B cell (primary cell): ENCODE data around the gene C20orf173. TPM values are rescaled to one million over a fixed set of nuclear protein-coding genes. Genes with fewer than 3 reads are reported as not detected.

Source experiments
- ATAC-seq: fragments of 200-7000 bp; cut with Tn5 transposase; one replicate; pipeline ENCODE4 v1.10.0; 2021; ENCODE audit warnings: low read depth, mild to moderate bottlenecking, moderate number of reproducible peaks, moderate library complexity
- CTCF ChIA-PET: fragments of 350-600 bp; sonication (Branson Sonifier 250); formaldehyde crosslinking; loops from one replicate; lab custom pipeline; 2021; ENCODE audit warnings: antibody characterized with exemption, inconsistent platforms; lab: Charles Lee
- POLR2A ChIA-PET: fragments of 350-600 bp; sonication (Branson Sonifier 250); formaldehyde crosslinking; loops from one replicate; lab custom pipeline; 2021; ENCODE audit warnings: antibody characterized with exemption; lab: Charles Lee
- DNase-seq: peaks from one replicate; pipeline ENCODE4 v3.0.0; 2013
- H2AFZ ChIP-seq: 2 replicates; pipeline ENCODE4 v1.6.1; 2012; ENCODE audit warnings: mild to moderate bottlenecking, low read depth, low read length; ENCODE audit not compliant: insufficient read depth, poor library complexity, severe bottlenecking
- H3K27ac ChIP-seq, 2 donors: 1 replicate in 1 of 2; 2 replicates in 1 of 2; pipeline ENCODE4 v1.5.1; 2012 to 2013; ENCODE audit warnings: low read length in 2 of 2, mild to moderate bottlenecking in 2 of 2, moderate library complexity in 1 of 2
- H3K27me3 ChIP-seq, 4 experiments: fragments of 200-600 bp in 1 of 4; sonication (generic) in 1 of 4; replicated peaks in 1 of 4; 1 replicate in 2 of 4; 2 replicates in 2 of 4; pipeline versions ENCODE4 v1.6.1 to v1.7.0; 2013 to 2016; ENCODE audit warnings: low read length in 3 of 4, mild to moderate bottlenecking in 2 of 4, mixed read lengths in 1 of 4, moderate library complexity in 1 of 4; ENCODE audit not compliant: insufficient read depth in 4 of 4, control insufficient read depth in 3 of 4; ENCODE audit errors: control extremely low read depth in 1 of 4
- H3K36me3 ChIP-seq, 2 experiments: replicated peaks in 1 of 2; 1 replicate in 1 of 2; 2 replicates in 1 of 2; pipeline versions ENCODE4 v1.6.1 to v1.7.1; 2013; ENCODE audit warnings: low read length in 1 of 2; ENCODE audit not compliant: insufficient read depth in 2 of 2, control insufficient read depth in 1 of 2; ENCODE audit errors: control extremely low read depth in 1 of 2, extremely low read depth in 1 of 2
- H3K4me1 ChIP-seq, 2 donors: fragments of 200-600 bp in 1 of 2; sonication (generic) in 1 of 2; 1 replicate in 1 of 2; 2 replicates in 1 of 2; pipeline versions ENCODE4 v1.5.1 to v1.6.1; 2013 to 2017; ENCODE audit warnings: low read length in 2 of 2; ENCODE audit not compliant: control insufficient read depth in 2 of 2, insufficient read depth in 2 of 2
- H3K4me2 ChIP-seq: replicated peaks from 2 replicates; pipeline ENCODE3; 2012; ENCODE audit warnings: mild to moderate bottlenecking, low read depth, low read length; ENCODE audit not compliant: poor library complexity, severe bottlenecking
- H3K4me3 ChIP-seq, 5 experiments: fragments of 200-600 bp in 1 of 5; sonication (generic) in 1 of 5; 1 replicate in 3 of 5; 2 replicates in 2 of 5; pipeline versions ENCODE4 v1.5.1 to v1.7.0; 2011 to 2016; ENCODE audit warnings: low read length in 4 of 5, mild to moderate bottlenecking in 4 of 5, low read depth in 2 of 5, control low read depth in 1 of 5, moderate library complexity in 1 of 5; ENCODE audit not compliant: insufficient read depth in 1 of 5; ENCODE audit errors: control extremely low read depth in 1 of 5, extremely low read depth in 1 of 5
- H3K79me2 ChIP-seq: fragments of 200-600 bp; sonication (generic); one replicate; pipeline ENCODE4 v1.6.0; 2016; ENCODE audit warnings: low read length; ENCODE audit not compliant: control insufficient read depth, insufficient read depth
- H3K9ac ChIP-seq: fragments of 200-600 bp; sonication (generic); 2 replicates; pipeline ENCODE4 v1.6.1; 2017; ENCODE audit warnings: mild to moderate bottlenecking, low read length, moderate library complexity
- H3K9me3 ChIP-seq, 3 donors: one replicate each; pipeline versions ENCODE4 v1.6.1 to v1.7.1; 2013; ENCODE audit warnings: low read length in 2 of 3; ENCODE audit not compliant: control insufficient read depth in 2 of 3, insufficient read depth in 1 of 3; ENCODE audit errors: control extremely low read depth in 1 of 3
- H4K20me1 ChIP-seq: 2 replicates; pipeline ENCODE4 v1.6.0; 2012; ENCODE audit warnings: mild to moderate bottlenecking, low read length; ENCODE audit not compliant: insufficient read depth, control insufficient read depth, poor library complexity, severe bottlenecking
- H3K27ac Mint-ChIP-seq: one replicate; pipeline ENCODE4 v1.8.0; 2021; ENCODE audit warnings: mixed read lengths
- H3K27me3 Mint-ChIP-seq: one replicate; pipeline ENCODE4 v1.8.0; 2021; ENCODE audit warnings: mixed read lengths
- H3K4me1 Mint-ChIP-seq: one replicate; pipeline ENCODE4 v1.8.0; 2021; ENCODE audit warnings: mixed read lengths
- H3K4me3 Mint-ChIP-seq: one replicate; pipeline ENCODE4 v1.8.0; 2021; ENCODE audit warnings: mixed read lengths
- H3K9me3 Mint-ChIP-seq: one replicate; pipeline ENCODE4 v1.8.0; 2022; ENCODE audit warnings: mixed read lengths; ENCODE audit not compliant: insufficient read depth
- CTCF ChIP-seq: fragments of 200-600 bp; IDR thresholded peaks from one replicate; pipeline ENCODE4 v1.8.0; 2022; ENCODE audit warnings: antibody characterized with exemption, mild to moderate bottlenecking
- EZH2 ChIP-seq: IDR thresholded peaks from 2 replicates; pipeline ENCODE4 v1.6.1; 2012; ENCODE audit warnings: borderline replicate concordance, low read depth, mild to moderate bottlenecking, moderate library complexity, low read length; ENCODE audit not compliant: insufficient read depth, poor library complexity, severe bottlenecking
- WGBS: methylation state at CpG from one replicate; pipeline ENCODE4 v1.1.5; 2013; ENCODE audit warnings: missing lambda C conversion rate; ENCODE audit not compliant: insufficient coverage; 5-methylcytosine and 5-hydroxymethylcytosine counted together
- intact Hi-C: fragments of 100-400 bp; cut with micrococcal nuclease; formaldehyde crosslinking; loops from one replicate; pipeline ENCODE4 v1.10.0; 2022
- polyA plus RNA-seq: library from polyadenylated mRNA; depleted of rRNA; stranded (reverse); fragments of >200 nt; gene quantifications from 2 replicates; pipeline ENCODE4 v1.2.3, GENCODE V29; 2012
- total RNA-seq, 2 donors: library from RNA; stranded (reverse); fragments of 120-200 nt in 1 of 2; gene quantifications; 1 replicate in 1 of 2; 2 replicates in 1 of 2; pipeline versions ENCODE4 v1.2.3 to v1.2.4, GENCODE V29; 2013 to 2022

C20orf173 gene
- total and polyA plus RNA-seq, 2 donors (not counting 1 experiment from before 2014, with no cell fraction given), result not detected

- Histone ChIP-seq H3K4me1 (peaks cover 39 to 58% of the 10 kb centered on the region in 2 donors), H2AFZ (peak overlapping the region; percentile 95), H3K9me3 (no peaks in the 10 kb centered on the region), H3K4me2 (peak overlapping the region; percentile 91), H3K27me3 (no peaks in the 10 kb centered on the region), H3K4me3 (peak overlapping the region; percentile 73 to 92 (median 85)), H3K9ac (peak overlapping the region; percentile 92), H3K36me3 (peaks cover 3 to 35% of the 10 kb centered on the region in 2 experiments), H3K27ac (peak overlapping the region; percentile 83 to 92), H4K20me1 (peaks cover 10% of the 10 kb centered on the region), H3K79me2 (peaks cover 95% of the 10 kb centered on the region)
- ATAC-seq, result peak; percentile 100
- TF ChIP-seq EZH2 (no peak), CTCF (no peak)
- POLR2A ChIA-PET, result interaction anchor here (0.8 to 2.0 kb wide), 8 partner anchors 12 to 463 kb away, joined by 3 to 12 read pairs (median 4); partner anchors contain the start of genes CPNE1, RBM12, RBM39 and SCAND1
- intact Hi-C loops, result loop anchor here (1.0 to 5.0 kb wide), 4 partner anchors 12 to 127 kb away; partner anchors contain the start of genes CEP250 and SPAG4
- H3K4me3 Mint-ChIP-seq, result peak overlapping the region; percentile 98
- WGBS, result 0% methylated on average over 5 of the region's 6 CpGs
- peak overlapping the region; percentile 96 for H3K27ac Mint-ChIP-seq
- no peaks in the 10 kb centered on the region for H3K9me3 Mint-ChIP-seq
- DNase-seq, result peak; percentile 81
- H3K4me1 Mint-ChIP-seq, result peaks cover 54% of the 10 kb centered on the region
- CTCF ChIA-PET, result interaction anchor here (1.1 to 2.9 kb wide), 7 partner anchors 11 to 393 kb away, joined by 4 to 16 read pairs (median 5); partner anchors contain the start of gene ERGIC3
- no peaks in the 10 kb centered on the region for H3K27me3 Mint-ChIP-seq
Observed at GRCh38 chr20:35490736-35491181, 38.7 kb downstream of the C20orf173 start.

- peaks cover 3 to 25% of the 10 kb centered on the region in 2 experiments for H3K36me3 ChIP-seq
- peak overlapping the region in 3 of 5 experiments; percentile 73 to 87 (median 85) for H3K4me3 ChIP-seq
- ATAC-seq, result no peak
- H3K4me1 ChIP-seq, result peaks cover 39 to 58% of the 10 kb centered on the region in 2 donors
- peaks cover 10% of the 10 kb centered on the region for H4K20me1 ChIP-seq
- Mint-ChIP-seq H3K27ac (peak overlapping the region; percentile 74), H3K9me3 (no peaks in the 10 kb centered on the region), H3K4me1 (peaks cover 54% of the 10 kb centered on the region), H3K27me3 (no peaks in the 10 kb centered on the region), H3K4me3 (peak overlapping the region; percentile 71)
- H3K27me3 ChIP-seq, result no peaks in the 10 kb centered on the region
- no peak for TF ChIP-seq EZH2
- TF ChIP-seq CTCF, result no peak
- peaks cover 100% of the 10 kb centered on the region for H3K79me2 ChIP-seq
- no peaks in the 10 kb centered on the region for H3K9me3 ChIP-seq
- intact Hi-C loops, result loop anchor here (2.0 to 5.0 kb wide), 3 partner anchors 35 to 128 kb away; partner anchors contain the start of genes CEP250 and SPAG4
- H3K27ac ChIP-seq, result peak overlapping the region in 1 of 2 donors; percentile 92
- H2AFZ ChIP-seq, result no peak overlapping the region
- WGBS, result 84% methylated on average over 4 of the region's 5 CpGs
- H3K9ac ChIP-seq, result peak overlapping the region; percentile 92
- no peak for DNase-seq
- CTCF ChIA-PET, result interaction anchor here (1.4 to 2.9 kb wide), 2 partner anchors 10 to 26 kb away, joined by 5 to 16 read pairs; no protein-coding TSS in a partner anchor
- H3K4me2 ChIP-seq, result peak overlapping the region; percentile 91
- POLR2A ChIA-PET, result interaction anchor here (1.9 kb wide), 1 partner anchor 19 kb away, joined by 5 read pairs; no protein-coding TSS in a partner anchor
Observed at GRCh38 chr20:35489717-35490116, 39.7 kb downstream of the C20orf173 start.
